Neural progenitor cell (in vitro differentiated cells): ENCODE measurements around the gene LRRC53. TPM values are rescaled to one million over a fixed set of nuclear protein-coding genes. Genes with fewer than 3 reads are reported as not detected.

Source experiments
- DNase-seq: peaks from one replicate; pipeline ENCODE4 v3.0.0-alpha.2; 2016; ENCODE audit warnings: low spot score
- H2AFZ ChIP-seq: fragments of 200-600 bp; sonication (generic); replicated peaks from 2 replicates; pipeline ENCODE4 v1.6.1; 2016; ENCODE audit warnings: antibody characterized with exemption
- H3F3A ChIP-seq: fragments of 200-600 bp; sonication (generic); 2 replicates; pipeline ENCODE4 v1.6.1; 2016; ENCODE audit warnings: antibody characterized with exemption, low read depth
- H3K27ac ChIP-seq: fragments of 200-600 bp; sonication (generic); 2 replicates; pipeline ENCODE4 v1.5.1; 2016; ENCODE audit warnings: mild to moderate bottlenecking
- H3K27me3 ChIP-seq: fragments of 200-600 bp; sonication (generic); 2 replicates; pipeline ENCODE4 v1.6.1; 2016; ENCODE audit warnings: mild to moderate bottlenecking, moderate library complexity
- H3K36me3 ChIP-seq: fragments of 200-600 bp; sonication (generic); 2 replicates; pipeline ENCODE4 v1.5.1; 2016
- H3K4me1 ChIP-seq: fragments of 200-600 bp; sonication (generic); 2 replicates; pipeline ENCODE4 v1.6.1; 2016; ENCODE audit warnings: mixed run types
- H3K4me2 ChIP-seq: fragments of 200-600 bp; sonication (generic); 2 replicates; pipeline ENCODE4 v1.6.1; 2016
- H3K4me3 ChIP-seq: fragments of 200-600 bp; sonication (generic); 2 replicates; pipeline ENCODE4 v1.5.1; 2016
- H3K79me2 ChIP-seq: fragments of 200-600 bp; sonication (generic); 2 replicates; pipeline ENCODE4 v1.6.1; 2016; ENCODE audit warnings: low read depth
- H3K9ac ChIP-seq: fragments of 200-600 bp; sonication (generic); 2 replicates; pipeline ENCODE4 v1.6.1; 2016
- H3K9me3 ChIP-seq: fragments of 200-600 bp; sonication (generic); 2 replicates; pipeline ENCODE4 v1.5.1; 2016; ENCODE audit warnings: low read depth
- H4K20me1 ChIP-seq: fragments of 200-600 bp; sonication (generic); 2 replicates; pipeline ENCODE4 v1.6.1; 2016; ENCODE audit warnings: low read depth
- H3K27ac Mint-ChIP-seq: 3 replicates; pipeline ENCODE4 v1.8.0; 2021; ENCODE audit warnings: mixed read lengths
- H3K27me3 Mint-ChIP-seq: 2 replicates; pipeline ENCODE4 v1.8.0; 2022; ENCODE audit warnings: low read depth, mild to moderate bottlenecking, inconsistent platforms, moderate library complexity, mixed read lengths; ENCODE audit not compliant: insufficient read depth
- H3K36me3 Mint-ChIP-seq: 3 replicates; pipeline ENCODE4 v1.8.0; 2021; ENCODE audit warnings: mixed read lengths
- H3K4me1 Mint-ChIP-seq: 3 replicates; pipeline ENCODE4 v1.8.0; 2021; ENCODE audit warnings: mixed read lengths
- H3K4me3 Mint-ChIP-seq: 3 replicates; pipeline ENCODE4 v1.8.0; 2021; ENCODE audit warnings: mild to moderate bottlenecking, moderate library complexity, mixed read lengths
- H3K9me3 Mint-ChIP-seq: 3 replicates; pipeline ENCODE4 v1.8.0; 2020; ENCODE audit warnings: mixed read lengths
- EZH2 ChIP-seq: fragments of 200-600 bp; sonication (generic); IDR thresholded peaks from 2 replicates; pipeline ENCODE4 v1.6.1; 2017; ENCODE audit warnings: antibody characterized with exemption, mild to moderate bottlenecking, moderate library complexity
- EZH2phosphoT487 ChIP-seq: fragments of 200-600 bp; sonication (generic); IDR thresholded peaks from 2 replicates; pipeline ENCODE4 v1.6.1; 2017; ENCODE audit warnings: antibody characterized with exemption
- total RNA-seq: library from RNA; depleted of rRNA; stranded (reverse); fragments of >200 nt; gene quantifications from 2 replicates; pipeline ENCODE4 v1.2.3, GENCODE V29; 2015; ENCODE audit warnings: low replicate concordance
- TF ChIP-seq, protein P1 (sequence below): fragments of 200-600 bp; sonication (generic); IDR thresholded peaks from 2 replicates; pipeline ENCODE4 v1.5.1; 2017; ENCODE audit warnings: antibody characterized with exemption, mild to moderate bottlenecking

Gene LRRC53
- total RNA-seq, 1 donor from 2014 or later = not detected

DNA sequence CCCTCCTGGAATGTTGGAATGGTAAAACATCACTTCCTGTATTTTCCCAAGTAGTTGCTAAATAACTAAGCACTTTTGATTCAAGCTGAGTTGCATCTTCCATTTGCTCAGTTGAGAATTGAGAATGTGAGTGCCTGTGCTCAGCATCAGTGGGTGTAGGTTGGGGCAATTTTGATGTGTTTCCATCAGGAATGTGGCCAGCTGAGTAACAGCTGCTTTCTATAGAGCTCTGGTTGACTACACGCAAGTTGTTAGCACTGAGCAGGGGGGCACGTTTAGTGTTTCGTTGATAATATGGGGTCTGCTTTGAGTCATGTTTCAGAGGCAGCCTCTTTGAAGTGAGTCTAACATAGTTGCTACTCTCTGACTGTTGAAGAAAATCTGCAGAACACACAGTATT is 41.5 kb downstream of the LRRC53 start:
- Histone ChIP-seq H2AFZ (peak overlapping the region; percentile 27), H3F3A (no peaks in the 10 kb centered on the region), H3K9ac (no peak overlapping the region), H3K4me2 (no peak overlapping the region), H3K79me2 (no peaks in the 10 kb centered on the region), H3K4me1 (peaks cover 6% of the 10 kb centered on the region), H3K9me3 (no peaks in the 10 kb centered on the region), H3K27me3 (no peaks in the 10 kb centered on the region), H4K20me1 (no peaks in the 10 kb centered on the region), H3K36me3 (no peaks in the 10 kb centered on the region), H3K27ac (no peak overlapping the region), H3K4me3 (no peak overlapping the region)
- Mint-ChIP-seq H3K9me3 (peaks cover 6% of the 10 kb centered on the region), H3K27ac (peak overlapping the region; percentile 34), H3K4me3 (no peak overlapping the region), H3K36me3 (peaks cover 5% of the 10 kb centered on the region), H3K27me3 (peaks cover 2% of the 10 kb centered on the region), H3K4me1 (peaks cover 43% of the 10 kb centered on the region)
- DNase-seq = no peak
- TF ChIP-seq EZH2 = no peak
- TF ChIP-seq EZH2phosphoT487 = no peak
- TF ChIP-seq, protein P1, sequence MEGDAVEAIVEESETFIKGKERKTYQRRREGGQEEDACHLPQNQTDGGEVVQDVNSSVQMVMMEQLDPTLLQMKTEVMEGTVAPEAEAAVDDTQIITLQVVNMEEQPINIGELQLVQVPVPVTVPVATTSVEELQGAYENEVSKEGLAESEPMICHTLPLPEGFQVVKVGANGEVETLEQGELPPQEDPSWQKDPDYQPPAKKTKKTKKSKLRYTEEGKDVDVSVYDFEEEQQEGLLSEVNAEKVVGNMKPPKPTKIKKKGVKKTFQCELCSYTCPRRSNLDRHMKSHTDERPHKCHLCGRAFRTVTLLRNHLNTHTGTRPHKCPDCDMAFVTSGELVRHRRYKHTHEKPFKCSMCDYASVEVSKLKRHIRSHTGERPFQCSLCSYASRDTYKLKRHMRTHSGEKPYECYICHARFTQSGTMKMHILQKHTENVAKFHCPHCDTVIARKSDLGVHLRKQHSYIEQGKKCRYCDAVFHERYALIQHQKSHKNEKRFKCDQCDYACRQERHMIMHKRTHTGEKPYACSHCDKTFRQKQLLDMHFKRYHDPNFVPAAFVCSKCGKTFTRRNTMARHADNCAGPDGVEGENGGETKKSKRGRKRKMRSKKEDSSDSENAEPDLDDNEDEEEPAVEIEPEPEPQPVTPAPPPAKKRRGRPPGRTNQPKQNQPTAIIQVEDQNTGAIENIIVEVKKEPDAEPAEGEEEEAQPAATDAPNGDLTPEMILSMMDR = no peak

GRCh38 chr1:74470251-74470650 is 42.2 kb downstream of the LRRC53 start:
- Histone ChIP-seq H3K4me3 (no peak overlapping the region), H4K20me1 (no peaks in the 10 kb centered on the region), H3K4me1 (peaks cover 6% of the 10 kb centered on the region), H3K27ac (no peak overlapping the region), H3K27me3 (no peaks in the 10 kb centered on the region), H3K4me2 (no peak overlapping the region), H3K9ac (no peak overlapping the region), H3K9me3 (no peaks in the 10 kb centered on the region), H2AFZ (no peak overlapping the region), H3K36me3 (no peaks in the 10 kb centered on the region), H3F3A (no peaks in the 10 kb centered on the region), H3K79me2 (no peaks in the 10 kb centered on the region)
- TF ChIP-seq, protein P1 = no peak
- TF ChIP-seq EZH2 (no peak), EZH2phosphoT487 (no peak)
- peaks cover 10% of the 10 kb centered on the region for H3K9me3 Mint-ChIP-seq
- no peak for DNase-seq
- H3K4me3 Mint-ChIP-seq = no peak overlapping the region
- peaks cover 2% of the 10 kb centered on the region for H3K27me3 Mint-ChIP-seq
- H3K27ac Mint-ChIP-seq = peak overlapping the region; percentile 76
- H3K4me1 Mint-ChIP-seq = peaks cover 43% of the 10 kb centered on the region
- H3K36me3 Mint-ChIP-seq = peaks cover 5% of the 10 kb centered on the region

GRCh38 chr1:74468982-74469603 is 43.3 kb downstream of the LRRC53 start:
- Histone ChIP-seq H3K9me3 (no peaks in the 10 kb centered on the region), H3K9ac (no peak overlapping the region), H3K4me3 (no peak overlapping the region), H3K27me3 (no peaks in the 10 kb centered on the region), H3K4me2 (no peak overlapping the region), H2AFZ (no peak overlapping the region), H4K20me1 (no peaks in the 10 kb centered on the region), H3K27ac (no peak overlapping the region), H3K4me1 (peaks cover 6% of the 10 kb centered on the region), H3F3A (no peaks in the 10 kb centered on the region), H3K36me3 (no peaks in the 10 kb centered on the region), H3K79me2 (no peaks in the 10 kb centered on the region)
- Mint-ChIP-seq H3K36me3 (peaks cover 12% of the 10 kb centered on the region), H3K9me3 (peaks cover 19% of the 10 kb centered on the region), H3K4me1 (peaks cover 38% of the 10 kb centered on the region), H3K27me3 (peaks cover 2% of the 10 kb centered on the region), H3K4me3 (no peak overlapping the region), H3K27ac (no peak overlapping the region)
- TF ChIP-seq, protein P1 = peak; percentile 83
- TF ChIP-seq EZH2phosphoT487 = no peak
- DNase-seq = peak; percentile 63
